ENCODE measurements around the gene CHKB.

- TF ChIP-seq BACH1 (IDR thresholded peaks at IDR 0.05; ENCODE audit: low read length) (no peak), EGR1 (IDR thresholded peaks at IDR 0.05; ENCODE audit: borderline replicate concordance, low read depth, low read length) (no peak), CBX8 (IDR thresholded peaks at IDR 0.05; ENCODE audit: borderline replicate concordance, low read depth, low read length) (no peak), YY1 (IDR thresholded peaks at IDR 0.05; ENCODE audit: low read depth, low read length) (no peak)
Measured at GRCh38 chr22:50548921-50549790, 33.5 kb downstream of the CHKB start.
